ENCODE results near the gene GTF3C4.

DNA sequence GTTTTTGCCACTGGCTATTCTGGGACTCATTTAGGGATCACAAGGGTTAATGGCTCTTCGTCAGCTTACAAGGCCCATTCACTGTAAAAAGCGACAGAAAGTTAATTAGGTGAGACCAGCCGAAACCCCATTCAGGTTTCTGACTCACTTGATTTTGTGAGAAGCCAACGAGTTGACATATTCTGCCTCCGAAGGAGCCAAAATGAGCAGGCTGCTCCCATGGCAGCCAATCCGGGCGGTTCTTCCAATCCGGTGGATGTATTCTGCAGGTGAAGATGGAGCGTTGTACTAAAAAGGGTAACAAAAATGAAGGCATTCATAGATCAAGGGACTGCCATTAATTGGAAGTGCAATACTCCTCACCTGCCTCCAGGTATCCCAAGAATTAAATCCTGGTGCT is 40.1 kb upstream of the GTF3C4 start:
- no peak for TF ChIP-seq POLR2A (IDR thresholded peaks at IDR 0.05; ENCODE audit: low read length)
- TF ChIP-seq, protein P1, sequence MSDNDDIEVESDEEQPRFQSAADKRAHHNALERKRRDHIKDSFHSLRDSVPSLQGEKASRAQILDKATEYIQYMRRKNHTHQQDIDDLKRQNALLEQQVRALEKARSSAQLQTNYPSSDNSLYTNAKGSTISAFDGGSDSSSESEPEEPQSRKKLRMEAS (IDR thresholded peaks at IDR 0.05), result no peak
- TF ChIP-seq RFX5 (IDR thresholded peaks at IDR 0.05), result no peak
- TF ChIP-seq, protein P2, sequence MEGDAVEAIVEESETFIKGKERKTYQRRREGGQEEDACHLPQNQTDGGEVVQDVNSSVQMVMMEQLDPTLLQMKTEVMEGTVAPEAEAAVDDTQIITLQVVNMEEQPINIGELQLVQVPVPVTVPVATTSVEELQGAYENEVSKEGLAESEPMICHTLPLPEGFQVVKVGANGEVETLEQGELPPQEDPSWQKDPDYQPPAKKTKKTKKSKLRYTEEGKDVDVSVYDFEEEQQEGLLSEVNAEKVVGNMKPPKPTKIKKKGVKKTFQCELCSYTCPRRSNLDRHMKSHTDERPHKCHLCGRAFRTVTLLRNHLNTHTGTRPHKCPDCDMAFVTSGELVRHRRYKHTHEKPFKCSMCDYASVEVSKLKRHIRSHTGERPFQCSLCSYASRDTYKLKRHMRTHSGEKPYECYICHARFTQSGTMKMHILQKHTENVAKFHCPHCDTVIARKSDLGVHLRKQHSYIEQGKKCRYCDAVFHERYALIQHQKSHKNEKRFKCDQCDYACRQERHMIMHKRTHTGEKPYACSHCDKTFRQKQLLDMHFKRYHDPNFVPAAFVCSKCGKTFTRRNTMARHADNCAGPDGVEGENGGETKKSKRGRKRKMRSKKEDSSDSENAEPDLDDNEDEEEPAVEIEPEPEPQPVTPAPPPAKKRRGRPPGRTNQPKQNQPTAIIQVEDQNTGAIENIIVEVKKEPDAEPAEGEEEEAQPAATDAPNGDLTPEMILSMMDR (IDR thresholded peaks at IDR 0.05), result no peak
- TF ChIP-seq CEBPB (IDR thresholded peaks at IDR 0.05), result no peak
- TF ChIP-seq EP300 (IDR thresholded peaks at IDR 0.05), result no peak
- no peak for TF ChIP-seq BHLHE40 (IDR thresholded peaks at IDR 0.05; ENCODE audit: low read depth, low read length)
- TF ChIP-seq, protein P3, sequence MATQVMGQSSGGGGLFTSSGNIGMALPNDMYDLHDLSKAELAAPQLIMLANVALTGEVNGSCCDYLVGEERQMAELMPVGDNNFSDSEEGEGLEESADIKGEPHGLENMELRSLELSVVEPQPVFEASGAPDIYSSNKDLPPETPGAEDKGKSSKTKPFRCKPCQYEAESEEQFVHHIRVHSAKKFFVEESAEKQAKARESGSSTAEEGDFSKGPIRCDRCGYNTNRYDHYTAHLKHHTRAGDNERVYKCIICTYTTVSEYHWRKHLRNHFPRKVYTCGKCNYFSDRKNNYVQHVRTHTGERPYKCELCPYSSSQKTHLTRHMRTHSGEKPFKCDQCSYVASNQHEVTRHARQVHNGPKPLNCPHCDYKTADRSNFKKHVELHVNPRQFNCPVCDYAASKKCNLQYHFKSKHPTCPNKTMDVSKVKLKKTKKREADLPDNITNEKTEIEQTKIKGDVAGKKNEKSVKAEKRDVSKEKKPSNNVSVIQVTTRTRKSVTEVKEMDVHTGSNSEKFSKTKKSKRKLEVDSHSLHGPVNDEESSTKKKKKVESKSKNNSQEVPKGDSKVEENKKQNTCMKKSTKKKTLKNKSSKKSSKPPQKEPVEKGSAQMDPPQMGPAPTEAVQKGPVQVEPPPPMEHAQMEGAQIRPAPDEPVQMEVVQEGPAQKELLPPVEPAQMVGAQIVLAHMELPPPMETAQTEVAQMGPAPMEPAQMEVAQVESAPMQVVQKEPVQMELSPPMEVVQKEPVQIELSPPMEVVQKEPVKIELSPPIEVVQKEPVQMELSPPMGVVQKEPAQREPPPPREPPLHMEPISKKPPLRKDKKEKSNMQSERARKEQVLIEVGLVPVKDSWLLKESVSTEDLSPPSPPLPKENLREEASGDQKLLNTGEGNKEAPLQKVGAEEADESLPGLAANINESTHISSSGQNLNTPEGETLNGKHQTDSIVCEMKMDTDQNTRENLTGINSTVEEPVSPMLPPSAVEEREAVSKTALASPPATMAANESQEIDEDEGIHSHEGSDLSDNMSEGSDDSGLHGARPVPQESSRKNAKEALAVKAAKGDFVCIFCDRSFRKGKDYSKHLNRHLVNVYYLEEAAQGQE (IDR thresholded peaks at IDR 0.05), result no peak
- TF ChIP-seq, protein P4, sequence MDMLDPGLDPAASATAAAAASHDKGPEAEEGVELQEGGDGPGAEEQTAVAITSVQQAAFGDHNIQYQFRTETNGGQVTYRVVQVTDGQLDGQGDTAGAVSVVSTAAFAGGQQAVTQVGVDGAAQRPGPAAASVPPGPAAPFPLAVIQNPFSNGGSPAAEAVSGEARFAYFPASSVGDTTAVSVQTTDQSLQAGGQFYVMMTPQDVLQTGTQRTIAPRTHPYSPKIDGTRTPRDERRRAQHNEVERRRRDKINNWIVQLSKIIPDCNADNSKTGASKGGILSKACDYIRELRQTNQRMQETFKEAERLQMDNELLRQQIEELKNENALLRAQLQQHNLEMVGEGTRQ (IDR thresholded peaks at IDR 0.05), result no peak
